HepG2 (cell line): Measurements from ENCODE around the gene TRIM28. TPM values are rescaled to one million over a fixed set of nuclear protein-coding genes. Genes with fewer than 3 reads are reported as not detected.

ENCODE experiments used
- MEIS2 ChIP-seq: sonication (generic); formaldehyde crosslinking; IDR thresholded peaks from 2 replicates; pipeline ENCODE4 v1.9.0; 2021; ENCODE audit warnings: mild to moderate bottlenecking, missing genetic modification reagents
- POLR2A ChIP-seq, 2 experiments: IDR thresholded peaks; 2 replicates each; pipeline ENCODE4 v1.6.1; 2011; ENCODE audit warnings: low read depth in 2 of 2, low read length in 2 of 2, mild to moderate bottlenecking in 1 of 2, moderate library complexity in 1 of 2; ENCODE audit not compliant: insufficient read depth in 1 of 2
- SAP130 ChIP-seq: IDR thresholded peaks from 2 replicates; pipeline ENCODE4 v1.6.1; 2016; ENCODE audit warnings: low read depth
- TAF1 ChIP-seq: sonication (generic); formaldehyde crosslinking; IDR thresholded peaks from 2 replicates; pipeline ENCODE4 v1.4.0; 2020; ENCODE audit warnings: missing genetic modification reagents
- ZNF160 ChIP-seq: sonication (generic); formaldehyde crosslinking; IDR thresholded peaks from 2 replicates; pipeline ENCODE4 v1.8.0; 2022; ENCODE audit warnings: mild to moderate bottlenecking, inconsistent platforms, missing genetic modification reagents
- ZNF577 ChIP-seq: sonication (generic); formaldehyde crosslinking; IDR thresholded peaks from 2 replicates; pipeline ENCODE4 v1.4.0; 2020; ENCODE audit warnings: mild to moderate bottlenecking, low read depth, missing genetic modification reagents, borderline replicate concordance
- ZNF720 ChIP-seq: sonication (generic); formaldehyde crosslinking; IDR thresholded peaks from 2 replicates; pipeline ENCODE4 v1.4.0; 2020; ENCODE audit warnings: missing genetic modification reagents
- ZZZ3 ChIP-seq: sonication (generic); formaldehyde crosslinking; IDR thresholded peaks from 2 replicates; pipeline ENCODE4 v1.4.0; 2020; ENCODE audit warnings: missing genetic modification reagents, mild to moderate bottlenecking, borderline replicate concordance
- polyA plus RNA-seq, 8 experiments: library from polyadenylated mRNA; depleted of rRNA in 3 of 8; stranded (reverse) in 7 of 8; unstranded in 1 of 8; fragments of >200 nt; fragmentation: Illumina TruSeq in 4 of 8; extraction: Trizol in 4 of 8; gene quantifications; 2 replicates each; pipeline versions ENCODE4 v1.2.1 to v1.2.3, GENCODE V29; 2011 to 2016; ENCODE audit warnings: low read depth in 4 of 8, missing spikeins in 1 of 8, mixed read lengths in 1 of 8; ENCODE audit not compliant: insufficient read depth in 1 of 8
- total RNA-seq, 5 experiments: library from RNA; depleted of rRNA; stranded (reverse); fragments of >200 nt; fragmentation: Illumina TruSeq; extraction: Trizol; gene quantifications; 2 replicates each; pipeline ENCODE4 v1.2.3, GENCODE V29; 2016; ENCODE audit warnings: low read depth in 1 of 5
- TF ChIP-seq, protein P1 (sequence below): sonication (generic); formaldehyde crosslinking; IDR thresholded peaks from 2 replicates; pipeline ENCODE4 v1.8.0; 2022; ENCODE audit warnings: missing genetic modification reagents, mild to moderate bottlenecking, inconsistent platforms, borderline replicate concordance
- TF ChIP-seq, protein P2 (sequence below): sonication (generic); formaldehyde crosslinking; IDR thresholded peaks from 2 replicates; pipeline ENCODE4 v1.4.0; 2020; ENCODE audit warnings: missing genetic modification reagents
- TF ChIP-seq, protein P3 (sequence below): sonication (generic); formaldehyde crosslinking; IDR thresholded peaks from 2 replicates; pipeline ENCODE4 v1.4.0; 2020; ENCODE audit warnings: mild to moderate bottlenecking, missing genetic modification reagents
- TF ChIP-seq, protein P4 (sequence below): sonication (generic); formaldehyde crosslinking; IDR thresholded peaks from 2 replicates; pipeline ENCODE4 v1.4.0; 2020; ENCODE audit warnings: missing genetic modification reagents, borderline replicate concordance
- TF ChIP-seq, protein P5 (sequence below): sonication (generic); formaldehyde crosslinking; IDR thresholded peaks from 2 replicates; pipeline ENCODE4 v1.4.0; 2020; ENCODE audit warnings: missing genetic modification reagents

Gene TRIM28
- total and polyA plus RNA-seq, 2 of the 13 experiments (the other 11 are each of a cell fraction or from before 2014, with no cell fraction given), result 361 to 439 TPM

DNA sequence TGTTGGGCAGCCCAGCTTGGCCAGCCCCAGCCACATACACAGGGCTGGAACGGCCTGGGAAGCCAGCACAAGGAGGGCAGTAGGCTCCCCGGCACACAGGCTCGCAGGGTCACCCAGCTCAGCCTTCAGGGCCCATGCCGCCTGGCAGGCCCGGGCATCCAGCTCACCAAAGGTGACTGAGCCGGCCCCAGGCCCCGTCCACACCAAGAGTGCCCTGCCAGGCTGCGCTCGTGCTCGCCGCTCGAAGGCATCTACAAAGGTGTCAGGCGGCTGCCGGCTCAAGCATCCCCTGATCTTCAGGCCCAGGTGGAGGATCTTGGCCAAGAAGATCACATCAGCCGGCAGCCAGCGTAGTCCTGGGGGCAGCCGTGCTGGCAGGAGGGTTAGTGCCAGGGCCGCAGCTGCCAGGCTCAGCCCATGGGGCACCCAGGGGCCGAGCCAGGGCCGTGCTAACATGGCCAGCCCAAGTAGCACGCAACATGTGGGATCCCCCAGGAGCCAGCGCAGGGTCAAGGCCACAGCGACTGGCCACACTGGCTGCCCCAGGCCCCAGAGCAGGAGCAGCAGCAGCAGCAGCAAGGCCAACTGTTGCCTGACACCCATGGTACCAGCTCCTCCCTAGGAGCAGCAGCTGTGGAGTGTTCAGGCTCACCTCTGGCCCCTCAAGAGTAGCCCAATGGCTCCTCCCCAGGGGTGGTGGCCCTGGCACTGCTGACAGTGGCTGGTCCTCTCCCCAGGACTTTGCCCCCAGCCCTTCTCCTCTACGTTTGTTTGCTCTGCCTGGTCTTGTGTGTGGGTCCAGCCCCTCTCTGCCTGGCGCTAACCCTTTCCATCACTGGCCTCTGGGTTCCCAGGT is 32.3 kb upstream of the TRIM28 start, which contains the start of gene SLC27A5 (continued):
- TF ChIP-seq, protein P1, sequence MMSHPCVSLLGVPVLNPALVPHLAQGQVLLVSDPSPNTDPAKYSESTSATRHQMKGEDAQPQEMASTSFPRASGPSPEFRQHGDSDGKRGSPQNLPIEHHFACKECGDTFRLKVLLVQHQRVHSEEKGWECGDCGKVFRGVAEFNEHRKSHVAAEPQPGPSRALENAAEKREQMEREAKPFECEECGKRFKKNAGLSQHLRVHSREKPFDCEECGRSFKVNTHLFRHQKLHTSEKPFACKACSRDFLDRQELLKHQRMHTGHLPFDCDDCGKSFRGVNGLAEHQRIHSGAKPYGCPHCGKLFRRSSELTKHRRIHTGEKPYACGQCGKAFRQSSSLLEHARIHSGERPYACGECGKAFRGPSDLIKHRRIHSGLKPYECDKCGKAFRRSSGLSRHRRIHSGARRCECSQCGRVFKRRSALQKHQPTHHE (CRISPR knock-in tag), result no peak
- TF ChIP-seq POLR2A (IDR thresholded peaks at IDR 0.05; ENCODE audit: insufficient read depth in 1 of 2, low read depth in 2 of 2, low read length in 2 of 2) (peak; percentile 89 to 95), ZNF720 (CRISPR knock-in tag) (no peak), TAF1 (CRISPR knock-in tag) (peak; percentile 70; the same call in 1 of the 2 replicates), MEIS2 (peak; percentile 84; the same call in 1 of the 2 replicates), ZNF160 (CRISPR knock-in tag) (peak; percentile 48; the same call in 1 of the 2 replicates), SAP130 (CRISPR knock-in tag) (peak; percentile 83), ZZZ3 (CRISPR knock-in tag) (peak; percentile 82; the same call in 1 of the 2 replicates), ZNF577 (no peak)
- TF ChIP-seq, protein P2, sequence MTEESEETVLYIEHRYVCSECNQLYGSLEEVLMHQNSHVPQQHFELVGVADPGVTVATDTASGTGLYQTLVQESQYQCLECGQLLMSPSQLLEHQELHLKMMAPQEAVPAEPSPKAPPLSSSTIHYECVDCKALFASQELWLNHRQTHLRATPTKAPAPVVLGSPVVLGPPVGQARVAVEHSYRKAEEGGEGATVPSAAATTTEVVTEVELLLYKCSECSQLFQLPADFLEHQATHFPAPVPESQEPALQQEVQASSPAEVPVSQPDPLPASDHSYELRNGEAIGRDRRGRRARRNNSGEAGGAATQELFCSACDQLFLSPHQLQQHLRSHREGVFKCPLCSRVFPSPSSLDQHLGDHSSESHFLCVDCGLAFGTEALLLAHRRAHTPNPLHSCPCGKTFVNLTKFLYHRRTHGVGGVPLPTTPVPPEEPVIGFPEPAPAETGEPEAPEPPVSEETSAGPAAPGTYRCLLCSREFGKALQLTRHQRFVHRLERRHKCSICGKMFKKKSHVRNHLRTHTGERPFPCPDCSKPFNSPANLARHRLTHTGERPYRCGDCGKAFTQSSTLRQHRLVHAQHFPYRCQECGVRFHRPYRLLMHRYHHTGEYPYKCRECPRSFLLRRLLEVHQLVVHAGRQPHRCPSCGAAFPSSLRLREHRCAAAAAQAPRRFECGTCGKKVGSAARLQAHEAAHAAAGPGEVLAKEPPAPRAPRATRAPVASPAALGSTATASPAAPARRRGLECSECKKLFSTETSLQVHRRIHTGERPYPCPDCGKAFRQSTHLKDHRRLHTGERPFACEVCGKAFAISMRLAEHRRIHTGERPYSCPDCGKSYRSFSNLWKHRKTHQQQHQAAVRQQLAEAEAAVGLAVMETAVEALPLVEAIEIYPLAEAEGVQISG (CRISPR knock-in tag), result peak; percentile 62
- TF ChIP-seq, protein P3, sequence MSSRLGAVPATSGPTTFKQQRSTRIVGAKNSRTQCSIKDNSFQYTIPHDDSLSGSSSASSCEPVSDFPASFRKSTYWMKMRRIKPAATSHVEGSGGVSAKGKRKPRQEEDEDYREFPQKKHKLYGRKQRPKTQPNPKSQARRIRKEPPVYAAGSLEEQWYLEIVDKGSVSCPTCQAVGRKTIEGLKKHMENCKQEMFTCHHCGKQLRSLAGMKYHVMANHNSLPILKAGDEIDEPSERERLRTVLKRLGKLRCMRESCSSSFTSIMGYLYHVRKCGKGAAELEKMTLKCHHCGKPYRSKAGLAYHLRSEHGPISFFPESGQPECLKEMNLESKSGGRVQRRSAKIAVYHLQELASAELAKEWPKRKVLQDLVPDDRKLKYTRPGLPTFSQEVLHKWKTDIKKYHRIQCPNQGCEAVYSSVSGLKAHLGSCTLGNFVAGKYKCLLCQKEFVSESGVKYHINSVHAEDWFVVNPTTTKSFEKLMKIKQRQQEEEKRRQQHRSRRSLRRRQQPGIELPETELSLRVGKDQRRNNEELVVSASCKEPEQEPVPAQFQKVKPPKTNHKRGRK (CRISPR knock-in tag), result no peak
- TF ChIP-seq, protein P4, sequence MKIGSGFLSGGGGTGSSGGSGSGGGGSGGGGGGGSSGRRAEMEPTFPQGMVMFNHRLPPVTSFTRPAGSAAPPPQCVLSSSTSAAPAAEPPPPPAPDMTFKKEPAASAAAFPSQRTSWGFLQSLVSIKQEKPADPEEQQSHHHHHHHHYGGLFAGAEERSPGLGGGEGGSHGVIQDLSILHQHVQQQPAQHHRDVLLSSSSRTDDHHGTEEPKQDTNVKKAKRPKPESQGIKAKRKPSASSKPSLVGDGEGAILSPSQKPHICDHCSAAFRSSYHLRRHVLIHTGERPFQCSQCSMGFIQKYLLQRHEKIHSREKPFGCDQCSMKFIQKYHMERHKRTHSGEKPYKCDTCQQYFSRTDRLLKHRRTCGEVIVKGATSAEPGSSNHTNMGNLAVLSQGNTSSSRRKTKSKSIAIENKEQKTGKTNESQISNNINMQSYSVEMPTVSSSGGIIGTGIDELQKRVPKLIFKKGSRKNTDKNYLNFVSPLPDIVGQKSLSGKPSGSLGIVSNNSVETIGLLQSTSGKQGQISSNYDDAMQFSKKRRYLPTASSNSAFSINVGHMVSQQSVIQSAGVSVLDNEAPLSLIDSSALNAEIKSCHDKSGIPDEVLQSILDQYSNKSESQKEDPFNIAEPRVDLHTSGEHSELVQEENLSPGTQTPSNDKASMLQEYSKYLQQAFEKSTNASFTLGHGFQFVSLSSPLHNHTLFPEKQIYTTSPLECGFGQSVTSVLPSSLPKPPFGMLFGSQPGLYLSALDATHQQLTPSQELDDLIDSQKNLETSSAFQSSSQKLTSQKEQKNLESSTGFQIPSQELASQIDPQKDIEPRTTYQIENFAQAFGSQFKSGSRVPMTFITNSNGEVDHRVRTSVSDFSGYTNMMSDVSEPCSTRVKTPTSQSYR (CRISPR knock-in tag), result no peak
- TF ChIP-seq, protein P5, sequence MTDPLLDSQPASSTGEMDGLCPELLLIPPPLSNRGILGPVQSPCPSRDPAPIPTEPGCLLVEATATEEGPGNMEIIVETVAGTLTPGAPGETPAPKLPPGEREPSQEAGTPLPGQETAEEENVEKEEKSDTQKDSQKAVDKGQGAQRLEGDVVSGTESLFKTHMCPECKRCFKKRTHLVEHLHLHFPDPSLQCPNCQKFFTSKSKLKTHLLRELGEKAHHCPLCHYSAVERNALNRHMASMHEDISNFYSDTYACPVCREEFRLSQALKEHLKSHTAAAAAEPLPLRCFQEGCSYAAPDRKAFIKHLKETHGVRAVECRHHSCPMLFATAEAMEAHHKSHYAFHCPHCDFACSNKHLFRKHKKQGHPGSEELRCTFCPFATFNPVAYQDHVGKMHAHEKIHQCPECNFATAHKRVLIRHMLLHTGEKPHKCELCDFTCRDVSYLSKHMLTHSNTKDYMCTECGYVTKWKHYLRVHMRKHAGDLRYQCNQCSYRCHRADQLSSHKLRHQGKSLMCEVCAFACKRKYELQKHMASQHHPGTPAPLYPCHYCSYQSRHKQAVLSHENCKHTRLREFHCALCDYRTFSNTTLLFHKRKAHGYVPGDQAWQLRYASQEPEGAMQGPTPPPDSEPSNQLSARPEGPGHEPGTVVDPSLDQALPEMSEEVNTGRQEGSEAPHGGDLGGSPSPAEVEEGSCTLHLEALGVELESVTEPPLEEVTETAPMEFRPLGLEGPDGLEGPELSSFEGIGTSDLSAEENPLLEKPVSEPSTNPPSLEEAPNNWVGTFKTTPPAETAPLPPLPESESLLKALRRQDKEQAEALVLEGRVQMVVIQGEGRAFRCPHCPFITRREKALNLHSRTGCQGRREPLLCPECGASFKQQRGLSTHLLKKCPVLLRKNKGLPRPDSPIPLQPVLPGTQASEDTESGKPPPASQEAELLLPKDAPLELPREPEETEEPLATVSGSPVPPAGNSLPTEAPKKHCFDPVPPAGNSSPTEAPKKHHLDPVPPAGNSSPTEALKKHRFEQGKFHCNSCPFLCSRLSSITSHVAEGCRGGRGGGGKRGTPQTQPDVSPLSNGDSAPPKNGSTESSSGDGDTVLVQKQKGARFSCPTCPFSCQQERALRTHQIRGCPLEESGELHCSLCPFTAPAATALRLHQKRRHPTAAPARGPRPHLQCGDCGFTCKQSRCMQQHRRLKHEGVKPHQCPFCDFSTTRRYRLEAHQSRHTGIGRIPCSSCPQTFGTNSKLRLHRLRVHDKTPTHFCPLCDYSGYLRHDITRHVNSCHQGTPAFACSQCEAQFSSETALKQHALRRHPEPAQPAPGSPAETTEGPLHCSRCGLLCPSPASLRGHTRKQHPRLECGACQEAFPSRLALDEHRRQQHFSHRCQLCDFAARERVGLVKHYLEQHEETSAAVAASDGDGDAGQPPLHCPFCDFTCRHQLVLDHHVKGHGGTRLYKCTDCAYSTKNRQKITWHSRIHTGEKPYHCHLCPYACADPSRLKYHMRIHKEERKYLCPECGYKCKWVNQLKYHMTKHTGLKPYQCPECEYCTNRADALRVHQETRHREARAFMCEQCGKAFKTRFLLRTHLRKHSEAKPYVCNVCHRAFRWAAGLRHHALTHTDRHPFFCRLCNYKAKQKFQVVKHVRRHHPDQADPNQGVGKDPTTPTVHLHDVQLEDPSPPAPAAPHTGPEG (CRISPR knock-in tag), result 0 out of 2 replicates have a peak, but pooled peaks have one; percentile 35
